NCI-H187 (cell line): Measurements from ENCODE around the gene RANBP17.

ENCODE experiments used
- DNase-seq, 2 experiments: peaks; one replicate each; lab custom pipeline; 2025; lab: John Stamatoyannopoulos, UW

RANBP17 gene

GRCh38 chr5:171249460-171249859 lies 387.6 kb downstream of the RANBP17 start:
- DNase-seq = no peak

GRCh38 chr5:171250738-171251137 lies 388.9 kb downstream of the RANBP17 start:
- DNase-seq = no peak

- DNase-seq = no peak
Measured at GRCh38 chr5:171251519-171251918, 389.7 kb downstream of the RANBP17 start.

- no peak for DNase-seq
Measured at GRCh38 chr5:171252674-171253073, 390.9 kb downstream of the RANBP17 start.

- DNase-seq = no peak
Measured at GRCh38 chr5:171258737-171259415, 397.1 kb downstream of the RANBP17 start.

- no peak for DNase-seq
Measured at GRCh38 chr5:171261361-171261760, 399.5 kb downstream of the RANBP17 start.

- DNase-seq = peak in 1 of 2 experiments; percentile 3
Measured at GRCh38 chr5:171261904-171262303, 400.1 kb downstream of the RANBP17 start.

GRCh38 chr5:171263181-171263580 lies 401.4 kb downstream of the RANBP17 start:
- DNase-seq = no peak

- no peak for DNase-seq
Measured at GRCh38 chr5:171264843-171265242, 403.0 kb downstream of the RANBP17 start.

GRCh38 chr5:171268700-171269620 lies 407.1 kb downstream of the RANBP17 start:
- DNase-seq = no peak

GRCh38 chr5:171269717-171270116 lies 407.9 kb downstream of the RANBP17 start:
- no peak for DNase-seq

GRCh38 chr5:171270136-171270535 lies 408.3 kb downstream of the RANBP17 start:
- DNase-seq = no peak

- no peak for DNase-seq
Measured at GRCh38 chr5:171271798-171272197, 410.0 kb downstream of the RANBP17 start.

GRCh38 chr5:171272996-171273970 lies 411.5 kb downstream of the RANBP17 start:
- DNase-seq = no peak

- no peak for DNase-seq
Measured at GRCh38 chr5:171275841-171276544, 414.2 kb downstream of the RANBP17 start.

- no peak for DNase-seq
Measured at GRCh38 chr5:171283753-171284152, 421.9 kb downstream of the RANBP17 start.

GRCh38 chr5:171285465-171285864 lies 423.6 kb downstream of the RANBP17 start:
- DNase-seq = no peak

GRCh38 chr5:171288066-171288465 lies 426.2 kb downstream of the RANBP17 start:
- DNase-seq = no peak

- DNase-seq = no peak
Measured at GRCh38 chr5:171291371-171291770, 429.6 kb downstream of the RANBP17 start.

GRCh38 chr5:171295299-171295698 lies 433.5 kb downstream of the RANBP17 start:
- DNase-seq = no peak

- no peak for DNase-seq
Measured at GRCh38 chr5:171295801-171296200, 434.0 kb downstream of the RANBP17 start.
